HepG2 (cell line): Measurements from ENCODE around the gene MST1. TPM values are rescaled to one million over a fixed set of nuclear protein-coding genes. Genes with fewer than 3 reads are reported as not detected.

Experiments used
- ATAC-seq: fragments of 200-7000 bp; cut with Tn5 transposase; 3 replicates; pipeline ENCODE4 v1.9.1; 2020; ENCODE audit warnings: mild to moderate bottlenecking, moderate library complexity
- BruUV-seq: library from RNA; stranded (reverse); fragments of 400-500 nt; replicated peaks from 2 replicates; lab custom pipeline; 2021; lab: Mats Ljungman, UMichigan
- CTCF ChIA-PET: fragments of 300-600 bp; formaldehyde crosslinking; extraction: SDS; loops from one replicate; lab custom pipeline; 2021; ENCODE audit warnings: low total read pairs, inconsistent platforms, low intra/inter-chr PET ratio; lab: Yijun Ruan, JAX
- POLR2A ChIA-PET: fragments of 350-600 bp; sonication (Branson Sonifier 250); formaldehyde crosslinking; loops from one replicate; lab custom pipeline; 2020; ENCODE audit warnings: antibody characterized with exemption, inconsistent platforms; lab: Yijun Ruan, JAX
- DNase-seq: peaks from one replicate; pipeline ENCODE4 v3.0.0-alpha.2; 2015; ENCODE audit warnings: low spot score
- FAIRE-seq: peaks from 3 replicates; lab custom pipeline; 2011; peaks lifted over from hg19 to GRCh38; lab: Jason Lieb, UNC
- H2AFZ ChIP-seq: one replicate; pipeline ENCODE4 v1.6.1; 2011; ENCODE audit warnings: low read length, inconsistent platforms
- H3K27ac ChIP-seq: fragments of 300-600 bp; 3 replicates; pipeline ENCODE4 v1.8.0; 2011; ENCODE audit warnings: mixed run types, mild to moderate bottlenecking, mixed read lengths, low read length, inconsistent platforms; ENCODE audit not compliant: insufficient read depth; ENCODE audit errors: extremely low read length
- H3K27me3 ChIP-seq, 2 experiments: fragments of 200-600 bp in 1 of 2; 2 replicates in 1 of 2; 3 replicates in 1 of 2; pipeline versions ENCODE4 v1.6.0 to v1.8.0; 2011; ENCODE audit warnings: low read length in 2 of 2, mild to moderate bottlenecking in 2 of 2, moderate library complexity in 2 of 2, inconsistent platforms in 1 of 2; ENCODE audit not compliant: insufficient read depth in 2 of 2, control insufficient read depth in 1 of 2
- H3K36me3 ChIP-seq, 2 experiments: fragments of 200-600 bp in 1 of 2; replicated peaks in 1 of 2; 2 replicates in 1 of 2; 3 replicates in 1 of 2; pipeline versions ENCODE4 v1.5.1 to v1.8.0; 2011; ENCODE audit warnings: low read length in 2 of 2, inconsistent platforms in 1 of 2; ENCODE audit not compliant: insufficient read depth in 2 of 2, control insufficient read depth in 1 of 2
- H3K4me1 ChIP-seq: 2 replicates; pipeline ENCODE4 v1.5.1; 2012; ENCODE audit warnings: low read length, inconsistent platforms; ENCODE audit not compliant: insufficient read depth
- H3K4me2 ChIP-seq: 2 replicates; pipeline ENCODE4 v1.6.0; 2011; ENCODE audit warnings: low read depth, low read length, inconsistent platforms
- H3K4me3 ChIP-seq, 3 experiments: fragments of 200-600 bp in 1 of 3; sonication (generic), shearing (Covaris generic) in 1 of 3; replicated peaks in 1 of 3; 2 replicates each; pipeline ENCODE4 v1.5.1; 2011 to 2016; ENCODE audit warnings: low read length in 3 of 3, inconsistent platforms in 2 of 3, low read depth in 2 of 3, mild to moderate bottlenecking in 2 of 3, control low read depth in 1 of 3, mixed read lengths in 1 of 3; ENCODE audit not compliant: insufficient read depth in 1 of 3
- H3K79me2 ChIP-seq: one replicate; pipeline ENCODE4 v1.6.1; 2011; ENCODE audit warnings: low read length, inconsistent platforms; ENCODE audit not compliant: insufficient read depth
- H3K9ac ChIP-seq: 2 replicates; pipeline ENCODE4 v1.6.0; 2011; ENCODE audit warnings: mild to moderate bottlenecking, low read depth, low read length, inconsistent platforms; ENCODE audit not compliant: insufficient read depth
- H3K9me3 ChIP-seq: 2 replicates; pipeline ENCODE4 v1.5.1; 2012; ENCODE audit warnings: mild to moderate bottlenecking, low read length
- H4K20me1 ChIP-seq: 2 replicates; pipeline ENCODE4 v1.6.0; 2011; ENCODE audit warnings: inconsistent platforms, mild to moderate bottlenecking, low read length, moderate library complexity; ENCODE audit not compliant: insufficient read depth
- ARNT ChIP-seq: fragments of 450-650 bp; IDR thresholded peaks from 2 replicates; pipeline ENCODE4 v1.6.1; 2017
- FOXK2 ChIP-seq: fragments of 450-650 bp; IDR thresholded peaks from 2 replicates; pipeline ENCODE4 v1.6.1; 2016
- NFYC ChIP-seq: IDR thresholded peaks from 2 replicates; pipeline ENCODE4 v1.6.1; 2016; ENCODE audit warnings: missing genetic modification reagents, missing compliant biosample characterization
- NR2F2 ChIP-seq: IDR thresholded peaks from 2 replicates; pipeline ENCODE4 v1.6.1; 2012; ENCODE audit warnings: low read depth, inconsistent platforms, borderline replicate concordance
- RARG ChIP-seq: sonication (generic); formaldehyde crosslinking; IDR thresholded peaks from 2 replicates; pipeline ENCODE4 v1.4.0; 2020; ENCODE audit warnings: low read depth, mild to moderate bottlenecking, missing genetic modification reagents
- TCF12 ChIP-seq, 2 experiments: fragments of 450-650 bp in 1 of 2; sonication (generic) in 1 of 2; formaldehyde crosslinking in 1 of 2; IDR thresholded peaks; 2 replicates each; pipeline versions ENCODE4 v1.6.1 to v1.8.0; 2017 to 2022; ENCODE audit warnings: antibody characterized with exemption in 1 of 2, mild to moderate bottlenecking in 1 of 2, missing genetic modification reagents in 1 of 2, moderate library complexity in 1 of 2
- ZBTB49 ChIP-seq: sonication (generic); formaldehyde crosslinking; IDR thresholded peaks from 2 replicates; pipeline ENCODE4 v1.4.0; 2020; ENCODE audit warnings: missing genetic modification reagents, borderline replicate concordance
- ZNF142 ChIP-seq: sonication (generic); formaldehyde crosslinking; IDR thresholded peaks from 2 replicates; pipeline ENCODE4 v1.4.0; 2020; ENCODE audit warnings: missing genetic modification reagents
- ZNF44 ChIP-seq: sonication (generic); formaldehyde crosslinking; IDR thresholded peaks from 2 replicates; pipeline ENCODE4 v1.5.1; 2020; ENCODE audit warnings: mild to moderate bottlenecking, missing genetic modification reagents
- ZNF687 ChIP-seq: sonication (generic); formaldehyde crosslinking; IDR thresholded peaks from 2 replicates; pipeline ENCODE4 v1.5.1; 2020; ENCODE audit warnings: mild to moderate bottlenecking, missing genetic modification reagents, moderate library complexity
- WGBS: methylation state at CpG from one replicate; pipeline ENCODE4 v1.1.6; 2017; ENCODE audit warnings: low lambda C conversion rate; 5-methylcytosine and 5-hydroxymethylcytosine counted together
- in situ Hi-C: cut with HindIII; loops from 2 replicates; pipeline ENCODE4 v1.10.0; 2017; ENCODE audit warnings: low pct_unique_long_range_greater_than_20kb; ENCODE audit not compliant: extremely low pct_ligation_motif_present
- intact Hi-C: fragments of 100-400 bp; cut with micrococcal nuclease; formaldehyde crosslinking; loops from one replicate; pipeline ENCODE4 v1.10.0; 2022; ENCODE audit not compliant: unreplicated experiment
- polyA plus RNA-seq, 8 experiments: library from polyadenylated mRNA; depleted of rRNA in 3 of 8; stranded (reverse) in 7 of 8; unstranded in 1 of 8; fragments of >200 nt; fragmentation: Illumina TruSeq in 4 of 8; extraction: Trizol in 4 of 8; gene quantifications; 2 replicates each; pipeline versions ENCODE4 v1.2.1 to v1.2.3, GENCODE V29; 2011 to 2016; ENCODE audit warnings: low read depth in 4 of 8, missing spikeins in 1 of 8, mixed read lengths in 1 of 8; ENCODE audit not compliant: insufficient read depth in 1 of 8
- total RNA-seq, 5 experiments: library from RNA; depleted of rRNA; stranded (reverse); fragments of >200 nt; fragmentation: Illumina TruSeq; extraction: Trizol; gene quantifications; 2 replicates each; pipeline ENCODE4 v1.2.3, GENCODE V29; 2016; ENCODE audit warnings: low read depth in 1 of 5

MST1 gene
- total and polyA plus RNA-seq, 2 of the 13 experiments (the other 11 are each of a cell fraction or from before 2014, with no cell fraction given) = 189 to 452 TPM

GRCh38 chr3:49655731-49656285 is 33.5 kb downstream of the MST1 start (continued):
- no peak for TF ChIP-seq ZBTB49 (CRISPR knock-in tag)

GRCh38 chr3:49654955-49655556 is 34.2 kb downstream of the MST1 start:
- ATAC-seq (no peak), FAIRE-seq (no peak), DNase-seq (no peak)
- Histone ChIP-seq H2AFZ (no peak overlapping the region), H3K27me3 (no peaks in the 10 kb centered on the region), H3K36me3 (no peaks in the 10 kb centered on the region), H3K4me2 (no peak overlapping the region), H4K20me1 (no peaks in the 10 kb centered on the region), H3K4me1 (peaks cover 15% of the 10 kb centered on the region), H3K79me2 (no peaks in the 10 kb centered on the region), H3K4me3 (no peak overlapping the region), H3K9me3 (no peaks in the 10 kb centered on the region), H3K27ac (no peak overlapping the region), H3K9ac (no peak overlapping the region)
- WGBS = no CpG with 5 or more reads among the region's 10 CpGs
- intact Hi-C loops (no loop called here), in situ Hi-C loops (no loop called here)
- POLR2A ChIA-PET = no interaction called here
- BruUV-seq = no TSS peak
- CTCF ChIA-PET = no interaction called here
- TF ChIP-seq RARG (CRISPR knock-in tag) = no peak
- no peak for TF ChIP-seq ZNF687 (CRISPR knock-in tag)
- no peak for TF ChIP-seq ARNT
- no peak for TF ChIP-seq FOXK2
- TF ChIP-seq TCF12 (IDR thresholded peaks at IDR 0.05) = no peak
- no peak for TF ChIP-seq TCF12 (CRISPR knock-in tag; IDR thresholded peaks at IDR 0.05)
- TF ChIP-seq NFYC (CRISPR knock-in tag) = no peak
- TF ChIP-seq ZNF142 (CRISPR knock-in tag) = no peak
- TF ChIP-seq NR2F2 = no peak
- TF ChIP-seq ZNF44 (CRISPR knock-in tag) = no peak
